Skeletal muscle cell (primary cell): ENCODE measurements around the gene YIPF1.
"Not testable (repeated sequence)": the region's sequence is repeated elsewhere in the genome, so short reads cannot be mapped to it uniquely, and the experiment has no call there.

Experiments
- DNase-seq: peaks from one replicate; pipeline ENCODE4 v3.0.0-alpha.2; 2010; ENCODE audit warnings: low read depth
- H3K4me3 ChIP-seq: 2 replicates; pipeline ENCODE4 v1.5.1; 2011; ENCODE audit warnings: low read depth, mild to moderate bottlenecking, control low read depth, low read length, moderate library complexity

The YIPF1 gene

DNA sequence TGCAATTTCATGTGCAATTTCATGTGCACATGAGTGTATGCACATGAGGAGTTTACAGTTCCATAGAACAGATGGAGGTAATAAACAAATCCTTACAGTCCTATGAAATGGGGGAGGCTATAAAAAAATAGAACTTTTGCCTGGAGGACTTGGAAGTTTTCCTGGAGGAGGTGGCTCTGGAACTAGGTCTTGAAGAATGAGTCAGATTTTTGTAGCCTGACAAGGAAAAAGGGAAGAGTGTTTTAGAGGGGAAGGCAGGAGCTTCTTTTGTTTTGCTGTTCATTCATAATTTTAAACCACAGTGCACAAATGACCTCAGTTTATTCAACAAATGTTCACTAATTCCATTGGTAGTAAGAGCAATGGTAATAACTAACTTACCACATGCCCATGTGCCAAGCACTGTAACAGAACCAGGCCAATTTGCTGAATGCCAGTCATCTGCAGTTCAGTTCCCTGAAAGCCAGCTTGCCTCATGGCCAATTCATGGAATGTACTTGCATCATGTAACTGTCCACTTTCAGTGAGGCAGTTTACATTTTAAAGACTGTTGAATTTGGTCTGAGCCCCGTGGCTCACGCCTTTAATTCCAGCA is 7.1 kb upstream of the YIPF1 start:
- DNase-seq, result peak; percentile 47

DNA sequence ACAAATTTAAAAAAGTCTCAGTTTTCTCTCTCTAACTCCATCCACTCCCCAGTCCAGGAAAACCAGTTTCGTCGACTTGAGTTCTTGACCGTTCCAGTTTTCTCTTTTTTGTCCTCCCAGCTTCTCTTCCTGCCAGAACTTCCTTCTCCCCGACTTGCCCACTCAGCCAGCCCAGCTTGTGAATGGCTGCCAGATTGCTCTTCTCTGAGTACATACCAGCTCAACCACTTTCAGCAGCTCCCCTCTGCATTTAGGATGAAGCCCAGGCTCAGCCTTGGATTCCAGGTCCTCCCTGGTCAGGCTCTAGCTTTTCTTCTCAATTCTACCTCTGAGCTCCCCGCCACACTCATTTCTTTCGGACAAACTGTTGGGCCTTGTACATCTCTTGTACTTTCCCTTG is 5.8 kb upstream of the YIPF1 start:
- H3K4me3 ChIP-seq, result no peak overlapping the region
- DNase-seq, result no peak

More for the DNA sequence above, 7.1 kb upstream of the YIPF1 start:
- H3K4me3 ChIP-seq, result no peak overlapping the region

DNA sequence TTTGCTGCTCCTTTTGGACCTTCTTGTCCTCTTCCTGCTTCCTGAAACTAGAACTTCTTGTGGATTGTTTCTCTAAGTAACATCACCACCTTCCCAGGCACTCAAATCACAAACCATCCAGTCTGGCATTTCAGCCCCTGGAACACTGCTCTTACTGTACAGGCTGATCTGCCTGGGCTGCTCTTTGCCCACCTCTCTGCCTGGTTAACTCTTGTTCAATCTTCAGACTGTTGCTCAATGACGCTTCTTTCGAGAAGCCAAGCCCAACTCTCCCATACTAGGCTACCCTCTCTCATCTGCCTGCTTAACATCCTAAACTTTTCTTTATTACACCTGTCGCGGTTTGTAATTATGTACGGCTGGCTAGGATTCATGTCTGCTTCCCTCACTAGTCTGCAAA is 5.0 kb upstream of the YIPF1 start:
- no peak overlapping the region for H3K4me3 ChIP-seq
- no peak for DNase-seq

DNA sequence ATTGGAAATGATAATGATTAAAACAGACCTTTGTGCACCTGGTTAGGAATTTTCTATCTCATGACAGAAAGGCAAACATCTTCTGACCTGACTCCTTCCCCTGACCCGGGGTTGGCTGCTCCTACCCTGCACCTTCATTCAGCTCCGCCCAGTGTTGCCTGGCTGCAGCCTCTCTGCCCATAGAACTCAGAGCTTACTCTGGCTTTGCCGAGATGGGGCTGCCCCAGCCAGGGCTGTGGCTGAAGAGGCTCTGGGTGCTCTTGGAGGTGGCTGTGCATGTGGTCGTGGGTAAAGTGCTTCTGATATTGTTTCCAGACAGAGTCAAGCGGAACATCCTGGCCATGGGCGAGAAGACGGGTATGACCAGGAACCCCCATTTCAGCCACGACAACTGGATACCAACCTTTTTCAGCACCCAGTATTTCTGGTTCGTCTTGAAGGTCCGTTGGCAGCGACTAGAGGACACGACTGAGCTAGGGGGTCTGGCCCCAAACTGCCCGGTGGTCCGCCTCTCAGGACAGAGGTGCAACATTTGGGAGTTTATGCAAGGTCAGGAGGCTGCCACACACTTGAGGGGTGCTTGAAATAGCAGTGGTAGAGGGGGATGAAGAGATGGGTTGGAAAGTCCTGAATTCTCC is 4.5 kb upstream of the YIPF1 start, which contains the start of gene DIO1:
Gene DIO1, plus strand, starts transcription at position 189 of the 638 bp plus-strand sequence. Its CDS starts 24 bp downstream, at position 213.
- no peak for DNase-seq
- no peak within 1 kb of the TSS for H3K4me3 ChIP-seq

DNA sequence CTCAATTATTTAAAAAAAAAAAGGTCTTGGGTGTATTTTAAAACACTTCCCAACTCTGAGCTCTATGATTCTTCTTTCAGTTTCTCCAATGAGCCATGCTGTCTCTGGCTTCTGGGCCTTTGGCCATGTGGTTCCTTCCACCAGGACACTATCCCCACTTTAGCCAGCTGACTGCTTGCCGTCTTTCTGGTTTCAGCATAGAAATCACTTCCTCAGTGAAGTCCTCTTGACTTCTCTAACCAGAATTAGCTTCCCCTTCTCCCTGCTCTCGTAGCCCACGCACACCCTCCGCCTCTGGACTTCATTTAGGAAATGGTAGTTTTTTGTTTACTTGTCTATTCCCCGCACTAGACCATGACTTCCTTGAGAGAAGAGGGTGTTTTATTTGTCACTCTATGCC is 3.3 kb upstream of the YIPF1 start:
- no peak overlapping the region for H3K4me3 ChIP-seq
- DNase-seq, result no peak

DNA sequence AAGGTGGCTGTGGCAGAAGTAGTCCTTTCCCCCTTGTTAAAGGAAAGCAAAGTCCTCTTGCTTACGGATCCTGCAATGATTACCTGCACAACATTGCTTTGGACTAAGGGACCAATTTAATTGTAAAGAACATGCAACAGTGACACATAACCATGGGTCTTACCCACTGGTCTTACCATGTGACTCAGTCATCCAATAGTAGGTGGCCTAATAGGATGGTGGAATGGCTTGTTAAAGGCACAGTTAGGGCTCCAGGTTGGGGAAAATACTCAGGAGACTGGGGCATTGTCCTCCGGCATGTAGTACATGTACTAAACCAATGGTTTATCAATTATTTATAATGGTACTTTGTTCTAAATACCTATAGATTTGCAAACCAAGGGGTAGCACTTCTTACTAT is 2.1 kb upstream of the YIPF1 start:
- DNase-seq, result no peak
- no peak overlapping the region for H3K4me3 ChIP-seq

DNA sequence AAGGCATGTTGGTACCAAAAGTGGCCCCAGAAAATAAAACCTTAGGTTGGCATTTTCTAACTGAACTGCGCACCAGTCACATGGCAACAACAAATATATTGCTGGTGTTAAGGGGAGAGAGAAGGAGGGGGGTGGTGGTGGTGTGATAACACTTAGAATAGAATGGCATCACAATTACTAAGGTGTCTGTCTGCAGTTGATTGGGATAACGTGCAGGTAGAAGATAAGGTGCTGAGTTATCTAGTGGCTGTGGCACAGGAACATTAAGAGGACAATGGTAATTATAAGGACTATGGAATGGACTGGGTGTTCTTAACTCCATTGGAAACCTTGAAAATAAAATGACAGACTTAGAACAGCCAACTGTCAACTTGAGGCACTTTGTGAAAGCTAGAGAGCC is 1.4 kb upstream of the YIPF1 start:
- DNase-seq, result no peak
- H3K4me3 ChIP-seq, result no peak overlapping the region

DNA sequence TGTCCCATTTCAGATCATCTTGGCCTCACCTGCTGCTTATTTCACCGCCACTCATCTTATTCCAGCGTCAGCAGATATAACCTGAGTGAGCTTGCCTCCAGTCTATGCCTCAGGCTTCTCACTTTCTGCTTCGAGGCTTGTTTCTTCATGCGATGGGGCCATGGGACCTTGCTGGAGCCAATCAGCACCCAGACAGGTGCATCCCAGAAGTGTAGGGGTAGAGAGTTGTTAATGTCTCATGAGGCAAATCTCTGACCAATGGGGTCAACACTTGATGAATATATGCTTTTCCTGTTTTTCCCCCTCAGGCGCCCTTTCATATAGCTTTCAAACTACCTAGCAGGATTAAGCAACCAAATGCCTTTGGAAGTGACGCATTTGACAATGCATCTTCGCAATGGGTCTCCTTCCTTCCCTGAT is 935 bp upstream of the YIPF1 start:
- no peak for DNase-seq
- H3K4me3 ChIP-seq, result peak overlapping the region; percentile 77

DNA sequence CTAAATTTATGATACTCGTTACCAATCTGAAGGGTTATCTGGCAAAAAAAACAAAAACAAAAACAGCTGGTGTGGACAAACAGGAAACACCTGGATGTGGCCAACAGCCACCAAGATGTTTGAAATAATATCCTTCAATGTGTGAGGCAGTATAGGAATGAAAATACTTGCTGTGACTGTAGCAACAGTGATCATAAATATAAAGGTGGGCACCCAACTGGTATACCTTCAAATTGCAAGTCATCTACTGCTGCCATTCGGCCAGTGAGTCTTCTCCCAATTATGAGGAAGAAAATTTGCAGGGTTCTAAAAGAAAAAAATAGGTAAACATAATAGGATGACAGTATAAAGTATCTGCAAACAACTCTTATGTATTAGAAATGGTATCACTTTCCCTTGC is 916 bp downstream of the YIPF1 start:
- H3K4me3 ChIP-seq, result no peak overlapping the region
- no peak for DNase-seq

DNA sequence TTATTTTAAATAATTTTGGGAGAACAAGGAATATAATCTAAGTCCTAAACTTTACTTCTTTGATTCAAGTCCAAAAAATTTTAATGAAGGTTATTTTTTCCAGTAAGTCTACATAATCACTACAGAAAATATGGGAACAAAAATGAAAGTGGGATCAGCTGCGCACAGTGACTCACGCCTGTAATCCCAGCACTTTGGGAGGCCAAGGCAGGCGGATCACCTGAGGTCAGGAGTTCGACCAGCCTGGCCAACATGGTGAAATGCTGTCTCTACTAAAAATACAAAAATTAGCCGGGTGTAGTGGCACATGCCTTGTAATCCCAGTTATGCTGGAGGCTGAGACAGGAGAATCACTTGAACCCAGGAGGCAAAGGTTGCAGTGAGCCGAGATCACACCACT is 6.0 kb downstream of the YIPF1 start:
- not testable (repeated sequence) for DNase-seq, H3K4me3 ChIP-seq

DNA sequence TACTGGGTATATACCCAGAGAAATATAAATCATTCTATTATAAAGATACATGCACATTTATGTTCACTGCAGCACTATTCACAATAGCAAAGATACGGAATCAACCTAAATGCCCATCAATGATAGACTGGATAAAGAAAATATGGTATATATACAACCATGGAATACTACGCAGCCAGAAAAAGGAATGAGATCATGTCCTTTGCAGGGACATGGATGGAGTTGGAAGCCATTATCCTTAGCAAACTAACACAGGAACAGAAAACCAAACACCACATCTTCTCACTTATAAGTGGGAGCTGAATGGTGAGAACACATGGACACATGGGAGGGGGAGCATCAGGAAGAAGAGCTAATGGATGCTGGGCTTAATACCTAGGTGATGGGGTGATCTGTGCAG is 7.7 kb downstream of the YIPF1 start:
- not testable (repeated sequence) for H3K4me3 ChIP-seq, DNase-seq

DNA sequence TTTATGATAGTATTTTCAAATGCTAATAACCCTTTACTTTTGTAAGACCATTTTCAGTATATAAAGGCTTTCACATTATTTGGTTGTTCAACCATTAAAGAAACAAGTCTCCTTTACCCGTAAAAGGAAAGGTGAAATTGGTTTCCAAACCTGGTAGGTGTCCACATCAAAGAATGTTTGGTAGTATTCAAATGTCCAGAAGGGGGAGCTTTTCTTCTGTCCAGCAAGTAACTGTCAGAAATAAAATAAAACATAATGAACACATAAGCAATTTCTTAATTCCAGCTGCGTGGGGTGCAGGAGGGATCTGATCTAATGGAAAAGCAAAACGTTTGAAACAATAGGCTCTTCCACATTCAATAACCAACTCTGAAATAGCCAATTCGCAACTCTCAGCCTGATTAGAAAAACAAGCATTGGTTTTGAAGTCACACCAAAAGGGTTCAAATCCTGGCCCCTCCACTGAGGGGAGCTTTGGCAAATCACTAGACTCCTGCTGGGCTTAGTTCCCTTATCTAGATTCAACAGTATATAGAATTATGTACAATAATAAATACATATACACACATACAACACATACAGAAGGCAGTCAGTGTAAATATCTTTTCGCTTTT is 11.0 kb downstream of the YIPF1 start:
- DNase-seq, result peak; percentile 21
- H3K4me3 ChIP-seq, result no peak overlapping the region

DNA sequence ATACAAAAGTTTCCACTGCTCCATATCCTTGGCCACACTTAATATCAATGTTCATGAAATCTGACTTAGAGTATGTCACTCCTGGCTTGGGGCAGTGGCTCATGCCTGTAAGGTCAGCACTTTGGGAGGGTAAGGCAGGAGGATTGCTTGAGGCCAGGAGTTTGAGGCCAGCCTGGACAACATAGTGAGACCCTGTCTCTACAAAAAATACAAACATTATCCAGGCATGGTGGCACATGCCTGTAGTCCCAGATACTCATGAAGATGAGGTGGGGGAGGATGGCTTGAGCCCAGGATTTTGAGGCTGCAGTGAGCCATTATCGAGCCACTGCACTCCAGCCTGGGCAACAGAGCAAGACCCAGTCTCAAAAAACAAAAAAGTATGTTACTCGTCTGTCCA is 14.4 kb downstream of the YIPF1 start:
- not testable (repeated sequence) for H3K4me3 ChIP-seq

DNA sequence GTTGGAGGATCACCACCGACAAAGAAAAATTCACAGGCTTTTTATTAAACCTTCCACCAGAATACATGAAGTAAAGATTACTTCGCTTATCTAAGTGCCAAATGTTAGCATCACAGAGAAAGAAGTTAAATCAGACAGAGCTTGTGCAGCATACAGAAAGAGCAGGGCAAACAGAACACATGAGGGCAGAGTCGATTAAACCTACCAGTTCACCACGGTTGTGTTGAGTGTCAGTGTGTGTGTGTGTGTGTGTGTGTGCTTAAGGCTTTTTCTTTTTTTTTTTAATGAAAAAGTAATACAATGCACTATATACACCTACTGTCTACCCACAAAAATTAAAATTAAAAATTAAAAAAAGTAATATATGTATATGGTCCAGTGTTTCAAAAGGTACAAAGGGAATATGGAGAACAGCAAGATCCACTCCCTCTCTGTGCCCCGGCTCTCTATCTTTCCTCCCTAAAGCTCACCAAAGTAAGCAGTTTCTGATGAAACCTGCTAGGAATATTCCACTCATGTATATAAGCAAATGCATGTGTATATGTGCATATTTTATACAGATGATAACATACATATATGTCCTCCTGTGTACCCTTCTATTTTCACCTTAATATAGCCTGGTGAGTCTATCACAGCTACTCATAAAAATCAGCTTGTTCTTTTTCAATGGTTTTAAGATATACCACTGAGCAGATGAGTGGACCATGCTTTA is 17.7 kb downstream of the YIPF1 start:
- no peak overlapping the region for H3K4me3 ChIP-seq
- DNase-seq, result no peak

More for the DNA sequence above, 14.4 kb downstream of the YIPF1 start:
- not testable (repeated sequence) for DNase-seq

DNA sequence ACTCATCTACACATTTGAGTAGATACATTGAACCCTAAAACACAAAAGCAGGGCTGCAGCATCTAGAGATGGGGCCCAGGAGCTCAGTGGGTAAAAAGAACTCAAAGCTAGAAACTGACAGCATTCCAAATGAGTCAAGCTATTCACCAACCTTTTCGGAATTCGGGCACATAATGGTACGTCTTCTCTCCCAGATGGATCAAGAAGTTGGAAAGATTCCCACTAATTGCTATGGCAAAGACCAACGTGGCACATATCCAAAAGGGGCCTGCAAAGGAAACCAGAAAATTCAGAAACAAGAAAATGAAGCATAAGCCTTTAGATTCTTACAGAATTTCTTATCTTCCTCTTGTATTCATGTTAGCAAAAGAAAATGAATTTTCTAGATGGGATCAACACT is 18.4 kb downstream of the YIPF1 start:
- DNase-seq, result no peak
- no peak overlapping the region for H3K4me3 ChIP-seq

DNA sequence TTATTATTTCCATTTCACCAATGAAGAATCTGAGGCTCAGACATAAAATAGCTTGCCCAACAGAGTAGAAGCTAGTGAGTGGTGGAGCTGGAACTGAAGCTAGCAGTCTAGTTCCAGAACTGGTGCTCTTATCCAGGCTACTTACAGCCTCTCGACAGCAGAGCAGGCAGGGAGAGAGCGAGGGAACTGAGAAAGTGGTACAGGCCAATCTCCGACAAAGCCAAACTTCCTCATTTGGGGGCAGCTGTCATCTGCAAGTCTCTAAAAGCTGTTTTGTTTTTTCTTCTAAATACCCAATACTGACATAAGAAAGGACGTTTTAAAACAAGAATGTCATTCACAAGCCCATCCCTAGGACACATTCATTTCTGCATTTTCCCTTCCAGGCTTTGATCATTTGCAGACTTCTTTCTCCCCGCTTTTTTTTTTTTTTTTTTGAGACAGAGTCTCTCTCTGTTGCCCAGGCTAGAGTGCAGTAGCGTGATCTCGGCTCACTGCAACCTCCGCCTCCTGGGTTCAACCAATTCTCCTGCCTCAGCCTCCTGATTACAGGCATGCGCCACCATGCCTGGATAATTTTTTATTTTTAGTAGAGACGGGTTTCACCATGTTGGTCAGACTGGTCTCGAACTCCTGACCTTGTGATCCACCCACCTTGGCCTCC is 20.0 kb downstream of the YIPF1 start:
- no peak for DNase-seq
- H3K4me3 ChIP-seq, result no peak overlapping the region

DNA sequence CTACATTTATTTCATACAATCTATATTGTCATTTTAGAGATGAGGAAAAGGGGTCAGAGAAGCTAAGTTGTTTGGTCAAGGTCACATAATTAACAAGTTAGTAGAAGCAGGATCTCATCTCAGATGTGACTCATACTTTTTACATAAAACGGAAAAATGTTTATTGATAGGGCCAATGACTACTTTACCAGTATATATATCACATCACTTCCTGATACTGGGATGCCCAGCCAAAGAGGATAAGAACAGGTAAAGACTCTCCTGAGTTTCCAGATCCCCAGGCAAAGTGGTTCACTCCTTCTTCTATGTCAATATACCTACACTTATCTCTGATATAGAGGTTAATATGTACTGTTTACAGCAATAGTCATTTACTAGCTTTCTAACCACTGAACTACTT is 21.0 kb downstream of the YIPF1 start:
- no peak overlapping the region for H3K4me3 ChIP-seq
- no peak for DNase-seq

DNA sequence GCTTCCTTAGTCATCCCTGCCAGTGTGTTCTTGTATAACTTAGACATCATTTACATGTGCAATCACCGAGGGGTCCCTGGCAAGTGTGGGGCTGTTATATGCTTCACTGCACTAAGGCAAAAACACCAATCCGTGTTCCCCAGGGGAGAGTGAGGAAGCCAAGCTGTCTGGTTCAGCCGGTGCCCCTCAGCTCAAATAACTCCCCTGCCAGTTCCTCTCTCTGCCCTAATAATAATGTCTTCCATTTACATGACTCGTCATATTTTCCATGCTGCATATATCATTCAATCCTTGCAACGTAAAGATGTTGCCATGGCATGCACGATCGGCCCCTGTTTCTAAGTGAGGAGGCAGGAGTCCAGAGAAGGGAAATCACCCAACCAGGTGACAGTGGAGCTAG is 27.1 kb downstream of the YIPF1 start:
- no peak for DNase-seq
- H3K4me3 ChIP-seq, result no peak overlapping the region

DNA sequence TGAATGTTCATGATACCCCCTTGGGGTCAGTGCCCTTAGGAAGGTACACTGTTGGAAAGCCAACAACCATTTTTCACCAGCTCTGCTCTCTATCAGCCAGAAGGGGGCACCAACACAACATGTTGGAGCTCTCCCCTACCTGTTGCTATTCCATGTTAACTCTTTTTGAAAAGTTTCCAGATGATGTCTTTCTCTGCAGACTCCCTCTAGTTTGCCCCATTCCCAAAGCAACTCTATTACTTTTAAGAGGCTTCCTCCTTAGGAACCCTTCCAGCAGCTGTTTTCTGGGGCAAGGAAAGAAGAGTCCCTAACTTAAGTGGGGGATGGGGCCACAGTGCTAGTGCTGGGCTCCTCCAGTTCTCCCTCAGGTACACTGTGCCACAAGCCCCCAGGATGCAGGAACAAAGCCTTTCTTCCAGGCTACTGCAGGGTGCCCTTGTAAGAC is 28.6 kb downstream of the YIPF1 start:
- peak; percentile 9 for DNase-seq
- H3K4me3 ChIP-seq, result no peak overlapping the region
